H1 (cell line): ENCODE measurements around the gene VPS11. TPM values are rescaled to one million over a fixed set of nuclear protein-coding genes. Genes with fewer than 3 reads are reported as not detected.
"Not testable (repeated sequence)": the region's sequence is repeated elsewhere in the genome, so short reads cannot be mapped to it uniquely, and the experiment has no call there.

Experiments used
- CTCF ChIA-PET: fragments of 300-600 bp; sonication (Branson Sonifier 250); formaldehyde crosslinking; loops from one replicate; lab custom pipeline; 2021; ENCODE audit not compliant: partially characterized antibody; lab: Charles Lee
- POLR2A ChIA-PET: fragments of 300-600 bp; sonication (Branson Sonifier 250); formaldehyde crosslinking; loops from one replicate; lab custom pipeline; 2021; ENCODE audit warnings: inconsistent platforms; ENCODE audit not compliant: partially characterized antibody; lab: Charles Lee
- DNase-seq, 2 experiments: peaks; one replicate each; pipeline versions ENCODE4 v3.0.0 to v3.0.0-alpha.2; 2010 to 2022; ENCODE audit warnings: low spot score in 2 of 2, low read depth in 1 of 2, mixed read lengths in 1 of 2
- FAIRE-seq: peaks from 2 replicates; lab custom pipeline; 2011; peaks lifted over from hg19 to GRCh38; lab: Jason Lieb, UNC
- H2AFZ ChIP-seq: 2 replicates; pipeline ENCODE4 v1.8.1; 2012; ENCODE audit warnings: low read length, inconsistent platforms
- H2AK5ac ChIP-seq: 2 replicates; pipeline ENCODE4 v1.6.1; 2013; ENCODE audit warnings: low read depth, low read length
- H2BK120ac ChIP-seq: replicated peaks from 2 replicates; pipeline ENCODE3; 2013; ENCODE audit warnings: low read depth, low read length, inconsistent platforms
- H2BK12ac ChIP-seq: 2 replicates; pipeline ENCODE4 v1.6.1; 2013; ENCODE audit warnings: low read depth, low read length
- H2BK15ac ChIP-seq: 2 replicates; pipeline ENCODE4 v1.6.1; 2013; ENCODE audit warnings: low read length
- H2BK20ac ChIP-seq: 2 replicates; pipeline ENCODE4 v1.6.1; 2013; ENCODE audit warnings: low read length
- H2BK5ac ChIP-seq: 2 replicates; pipeline ENCODE4 v1.6.1; 2013; ENCODE audit warnings: low read depth, low read length
- H3K14ac ChIP-seq: 2 replicates; pipeline ENCODE4 v1.6.1; 2013; ENCODE audit warnings: inconsistent platforms; ENCODE audit not compliant: insufficient read length
- H3K18ac ChIP-seq: 2 replicates; pipeline ENCODE4 v1.6.1; 2013; ENCODE audit warnings: low read length; ENCODE audit errors: extremely low read depth
- H3K23ac ChIP-seq: 2 replicates; pipeline ENCODE4 v1.6.1; 2013; ENCODE audit warnings: inconsistent platforms; ENCODE audit not compliant: insufficient read length
- H3K23me2 ChIP-seq: 2 replicates; pipeline ENCODE4 v1.6.1; 2013; ENCODE audit warnings: low read depth, low read length
- H3K27ac ChIP-seq: 2 replicates; pipeline ENCODE4 v1.6.1; 2011; ENCODE audit warnings: low read depth, low read length, inconsistent platforms
- H3K27me3 ChIP-seq, 4 experiments: replicated peaks in 1 of 4; 1 replicate in 1 of 4; 2 replicates in 3 of 4; pipeline versions ENCODE4 v1.6.1 to v1.8.1; 2011 to 2013; ENCODE audit warnings: low read length in 3 of 4, mild to moderate bottlenecking in 3 of 4, inconsistent platforms in 2 of 4, mixed read lengths in 2 of 4, moderate library complexity in 1 of 4; ENCODE audit not compliant: control insufficient read depth in 3 of 4, insufficient read depth in 3 of 4; ENCODE audit errors: extremely low read depth in 1 of 4
- H3K36me3 ChIP-seq, 4 experiments: 2 replicates each; pipeline versions ENCODE4 v1.6.1 to v1.8.1; 2011 to 2013; ENCODE audit warnings: mild to moderate bottlenecking in 4 of 4, low read length in 3 of 4, moderate library complexity in 2 of 4, control low read depth in 1 of 4, inconsistent platforms in 1 of 4; ENCODE audit not compliant: insufficient read depth in 4 of 4, control insufficient read depth in 2 of 4
- H3K4ac ChIP-seq: replicated peaks from 2 replicates; pipeline ENCODE3; 2013; ENCODE audit warnings: low read length, low read depth, mixed read lengths, inconsistent platforms; ENCODE audit not compliant: insufficient read length
- H3K4me1 ChIP-seq, 4 experiments: replicated peaks in 1 of 4; 1 replicate in 1 of 4; 2 replicates in 3 of 4; pipeline versions ENCODE4 v1.6.1 to v1.8.1; 2011 to 2013; ENCODE audit warnings: low read length in 3 of 4, inconsistent platforms in 2 of 4, mixed read lengths in 1 of 4; ENCODE audit not compliant: insufficient read depth in 4 of 4, control insufficient read depth in 3 of 4
- H3K4me2 ChIP-seq, 2 experiments: 2 replicates each; pipeline versions ENCODE4 v1.6.1 to v1.8.1; 2011 to 2013; ENCODE audit warnings: low read depth in 2 of 2, low read length in 2 of 2, control low read depth in 1 of 2, inconsistent platforms in 1 of 2, mild to moderate bottlenecking in 1 of 2; ENCODE audit not compliant: insufficient read depth in 1 of 2
- H3K4me3 ChIP-seq, 4 experiments: fragments of 200-600, 300-600 bp in 1 of 4; sonication (generic), shearing (Covaris generic), sonication (Bioruptor Twin) in 1 of 4; 2 replicates each; pipeline versions ENCODE4 v1.5.1 to v1.8.1; 2011 to 2016; ENCODE audit warnings: low read length in 4 of 4, low read depth in 3 of 4, control low read depth in 2 of 4, inconsistent platforms in 2 of 4, mild to moderate bottlenecking in 2 of 4, mixed read lengths in 1 of 4, moderate library complexity in 1 of 4; ENCODE audit not compliant: insufficient read depth in 2 of 4; ENCODE audit errors: extremely low read depth in 1 of 4
- H3K56ac ChIP-seq: replicated peaks from 2 replicates; pipeline ENCODE3; 2013; ENCODE audit warnings: low read depth, mild to moderate bottlenecking, mixed read lengths, low read length, inconsistent platforms; ENCODE audit not compliant: insufficient read length
- H3K79me1 ChIP-seq: 2 replicates; pipeline ENCODE4 v1.6.1; 2013; ENCODE audit warnings: low read depth, low read length, control low read depth
- H3K79me2 ChIP-seq, 2 experiments: 2 replicates each; pipeline versions ENCODE4 v1.6.1 to v1.8.1; 2012 to 2013; ENCODE audit warnings: low read length in 2 of 2, mild to moderate bottlenecking in 2 of 2, inconsistent platforms in 1 of 2; ENCODE audit not compliant: insufficient read depth in 2 of 2, control insufficient read depth in 1 of 2
- H3K9ac ChIP-seq, 4 experiments: replicated peaks in 1 of 4; 1 replicate in 1 of 4; 2 replicates in 3 of 4; pipeline versions ENCODE4 v1.6.1 to v1.8.1; 2011 to 2013; ENCODE audit warnings: low read depth in 3 of 4, low read length in 3 of 4, control low read depth in 2 of 4, mild to moderate bottlenecking in 2 of 4, moderate library complexity in 2 of 4, inconsistent platforms in 1 of 4; ENCODE audit errors: extremely low read depth in 1 of 4
- H3K9me3 ChIP-seq, 2 experiments: 2 replicates each; pipeline versions ENCODE4 v1.6.1 to v1.8.1; 2012 to 2013; ENCODE audit warnings: mild to moderate bottlenecking in 2 of 2, moderate library complexity in 2 of 2, control low read depth in 1 of 2, inconsistent platforms in 1 of 2, low read depth in 1 of 2, low read length in 1 of 2, mixed read lengths in 1 of 2; ENCODE audit not compliant: insufficient read depth in 2 of 2
- H4K20me1 ChIP-seq, 2 experiments: replicated peaks in 1 of 2; 2 replicates each; pipeline versions ENCODE3 to v1.8.1; 2011 to 2013; ENCODE audit warnings: inconsistent platforms in 2 of 2, low read length in 2 of 2, mild to moderate bottlenecking in 1 of 2; ENCODE audit not compliant: insufficient read depth in 2 of 2, control insufficient read depth in 1 of 2
- H4K5ac ChIP-seq: 2 replicates; pipeline ENCODE4 v1.6.1; 2013; ENCODE audit warnings: low read length, low read depth, mixed read lengths, inconsistent platforms; ENCODE audit not compliant: insufficient read length
- H4K8ac ChIP-seq: 2 replicates; pipeline ENCODE4 v1.8.0; 2013; ENCODE audit warnings: mild to moderate bottlenecking, moderate library complexity, low read length, inconsistent platforms; ENCODE audit not compliant: insufficient read depth; ENCODE audit errors: extremely low read depth
- H4K91ac ChIP-seq: replicated peaks from 2 replicates; pipeline ENCODE3; 2013; ENCODE audit warnings: low read length, mixed read lengths, inconsistent platforms; ENCODE audit not compliant: insufficient read length
- KDM5A ChIP-seq: fragments of 200-600 bp; IDR thresholded peaks from 2 replicates; pipeline ENCODE4 v1.7.1; 2012; ENCODE audit warnings: mild to moderate bottlenecking, low read length, inconsistent platforms, mixed read lengths
- WGBS, 2 experiments: shearing (Covaris generic) in 1 of 2; methylation state at CpG; one replicate each; pipeline versions ENCODE4 v1.1.6 to v1.1.7; 2013 to 2015; ENCODE audit warnings: low lambda C conversion rate in 2 of 2, mixed read lengths in 2 of 2, inconsistent platforms in 1 of 2, low coverage in 1 of 2, missing lambda C conversion rate in 1 of 2; ENCODE audit not compliant: insufficient replicate concordance in 2 of 2, insufficient coverage in 1 of 2, insufficient read length in 1 of 2; ENCODE audit errors: extremely low coverage in 1 of 2, missing lambda C conversion rate in 1 of 2; 5-methylcytosine and 5-hydroxymethylcytosine counted together
- polyA plus RNA-seq, 7 experiments: library from polyadenylated mRNA; depleted of rRNA in 3 of 7; stranded (reverse) in 5 of 7; unstranded in 2 of 7; fragments of >200 nt in 5 of 7; fragments of 200-250 nt in 2 of 7; gene quantifications; 1 replicate in 5 of 7; 2 replicates in 1 of 7; 4 replicates in 1 of 7; pipeline versions ENCODE4 v1.2.1 to v1.2.3, GENCODE V29; 2011 to 2013; ENCODE audit warnings: missing spikeins in 2 of 7, mixed read lengths in 2 of 7
- total RNA-seq: library from RNA; stranded (reverse); fragmentation: NEBNext Ultra II Directional; extraction: Animal tissue kit (Norgen Biotek cat#: 25700); gene quantifications from 2 replicates; pipeline ENCODE4 v1.2.1, GENCODE V29; 2021

Gene VPS11
- total and polyA plus RNA-seq, 2 of the 8 experiments (the other 6 are each of a cell fraction or from before 2014, with no cell fraction given) = 13.1 to 15.5 TPM

DNA sequence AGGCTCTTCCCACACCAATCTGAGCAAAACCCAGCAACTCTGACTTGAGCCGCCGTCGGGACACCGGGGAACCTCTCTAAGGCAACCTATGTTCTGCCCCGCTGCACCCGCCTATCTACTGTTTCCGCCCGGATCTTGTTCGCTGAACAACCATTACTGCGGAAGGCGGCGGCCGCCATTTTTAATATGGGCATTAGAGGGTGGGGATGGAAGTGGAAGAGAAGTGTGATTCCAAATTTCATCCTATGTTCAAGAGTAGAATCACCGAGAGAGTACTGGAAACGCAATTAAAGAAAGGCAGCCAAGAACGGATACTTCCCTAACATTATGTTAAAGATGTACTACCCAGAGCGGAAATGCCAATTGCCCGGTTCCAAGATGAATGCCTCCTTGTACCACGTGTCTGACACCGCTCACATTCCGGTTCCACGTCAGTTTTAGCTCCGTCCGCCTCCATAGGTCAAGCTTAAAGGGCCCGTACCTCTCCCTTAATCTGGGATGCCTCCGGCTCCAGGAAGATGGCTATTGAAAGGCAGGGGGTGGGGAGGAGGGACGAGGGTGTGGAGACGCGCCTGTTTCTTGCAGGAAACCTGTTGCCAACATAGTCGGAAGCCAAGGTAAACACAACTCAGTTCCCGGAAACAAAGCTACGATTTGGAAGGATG is 34.3 kb downstream of the VPS11 start, which contains the start of gene DPAGT1 (continued):
- no peak; the same call in 1 of the 2 replicates for TF ChIP-seq KDM5A

GRCh38 chr11:119103161-119103664 is 35.6 kb downstream of the VPS11 start:
- not testable (repeated sequence) for H3K27me3 ChIP-seq, H2BK120ac ChIP-seq, H3K79me1 ChIP-seq, H2BK20ac ChIP-seq, H3K4ac ChIP-seq, H4K91ac ChIP-seq, H3K36me3 ChIP-seq, H2BK15ac ChIP-seq, H3K56ac ChIP-seq, H3K14ac ChIP-seq, H4K8ac ChIP-seq, H2AFZ ChIP-seq, H3K23ac ChIP-seq, DNase-seq, H3K9me3 ChIP-seq, H2BK5ac ChIP-seq, H4K5ac ChIP-seq, FAIRE-seq, H4K20me1 ChIP-seq, H3K27ac ChIP-seq
- Histone ChIP-seq H3K18ac (peak overlapping the region; percentile 51; the same call in 1 of the 2 replicates), H3K4me1 (peaks cover 3 to 25% (median 7%) of the 10 kb centered on the region in 4 experiments), H3K9ac (peak overlapping the region in 1 of 4 experiments; percentile 2; a peak in 1 of 7 replicates), H2BK12ac (peak overlapping the region; percentile 81), H3K79me2 (peaks cover 0 to 12% of the 10 kb centered on the region in 2 experiments; a peak in 2 of 4 replicates), H3K23me2 (peaks cover 29% of the 10 kb centered on the region), H3K4me3 (peak overlapping the region in 1 of 4 experiments; percentile 90; a peak in 2 of 8 replicates), H3K4me2 (peak overlapping the region; percentile 92 to 98), H2AK5ac (0 out of 2 replicates have a peak overlapping the region, but pooled peaks have one; percentile 58)
- CTCF ChIA-PET = interaction anchor here (0.8 to 1.8 kb wide), 10 partner anchors 11 to 220 kb away, joined by 3 to 9 read pairs (median 4); partner anchors contain the start of gene VPS11
- POLR2A ChIA-PET = interaction anchor here (0.8 to 2.1 kb wide), 9 partner anchors 13 to 213 kb away, joined by 3 to 17 read pairs (median 6); partner anchors contain the start of genes HINFP, HMBS, MCAM and TRAPPC4
- 91% methylated on average over 18 of the region's 18 CpGs; no CpG with 5 or more reads in 1 of the 2 experiments for WGBS, 2 experiments
